GM13977 (cell line): ENCODE data around the gene TIPARP.
A peak's percentile ranks its signal among the peaks of the same experiment; 100 is the strongest.

Experiments used
- DNase-seq: peaks from one replicate; pipeline ENCODE4 v3.0.0; 2012; ENCODE audit warnings: low spot score
- CTCF ChIP-seq: IDR thresholded peaks from 2 replicates; pipeline ENCODE4 v1.5.1; 2012; ENCODE audit warnings: mild to moderate bottlenecking, control low read depth; ENCODE audit not compliant: insufficient read depth; ENCODE audit errors: extremely low read depth, missing control alignments
- in situ Hi-C: fragments of 300-500 bp; cut with MboI; formaldehyde crosslinking; loops from one replicate; pipeline ENCODE4 v1.12.0; 2022; ENCODE audit warnings: low sequenced_read_pairs, low pct_unique_long_range_greater_than_20kb, mixed read lengths, inconsistent platforms; ENCODE audit not compliant: unreplicated experiment

Gene TIPARP

GRCh38 chr3:156674911-156675829 lies 780 bp downstream of the TIPARP start:
- TF ChIP-seq CTCF = peak; percentile 59
- peak; percentile 41 for DNase-seq
- in situ Hi-C loops = loop anchor here (10.0 to 25.0 kb wide), 2 partner anchors 460 to 513 kb away; no protein-coding TSS in a partner anchor

- no peak for TF ChIP-seq CTCF
- in situ Hi-C loops = loop anchor here (10.0 kb wide), 1 partner anchor 459 kb away; no protein-coding TSS in a partner anchor
- no peak for DNase-seq
These were observed 1.7 kb downstream of the TIPARP start for GRCh38 chr3:156675830-156676767.

GRCh38 chr3:156676768-156677479 lies 2.5 kb downstream of the TIPARP start:
- no peak for DNase-seq
- in situ Hi-C loops = loop anchor here (10.0 kb wide), 1 partner anchor 458 kb away; no protein-coding TSS in a partner anchor
- TF ChIP-seq CTCF = no peak

- no peak for TF ChIP-seq CTCF
- DNase-seq = no peak
- in situ Hi-C loops = loop anchor here (10.0 kb wide), 1 partner anchor 457 kb away; no protein-coding TSS in a partner anchor
These were observed 3.1 kb downstream of the TIPARP start for GRCh38 chr3:156677536-156677935.

GRCh38 chr3:156678197-156678596 lies 3.8 kb downstream of the TIPARP start:
- no peak for DNase-seq
- TF ChIP-seq CTCF = no peak
- in situ Hi-C loops = loop anchor here (10.0 kb wide), 1 partner anchor 457 kb away; no protein-coding TSS in a partner anchor
